ENCODE results near the gene ARL5C.

Gene ARL5C

GRCh38 chr17:39194089-39194984 is 28.4 kb upstream of the ARL5C start:
- no peak overlapping the region for H3K4me3 ChIP-seq (ENCODE audit: low read depth, low read length)

- no peak overlapping the region for H3K4me3 ChIP-seq (ENCODE audit: low read depth, low read length)
These were observed 27.4 kb upstream of the ARL5C start for GRCh38 chr17:39193346-39193745.

- H3K4me3 ChIP-seq (ENCODE audit: low read depth, low read length), result no peak overlapping the region
These were observed 26.9 kb upstream of the ARL5C start for GRCh38 chr17:39192901-39193300.

- H3K4me3 ChIP-seq (ENCODE audit: low read depth, low read length), result no peak overlapping the region
These were observed 26.0 kb upstream of the ARL5C start for GRCh38 chr17:39191750-39192510.

GRCh38 chr17:39187152-39187830 is 21.3 kb upstream of the ARL5C start:
- no peak overlapping the region for H3K4me3 ChIP-seq (ENCODE audit: low read depth, low read length)

GRCh38 chr17:39186481-39187002 is 20.6 kb upstream of the ARL5C start:
- H3K4me3 ChIP-seq (ENCODE audit: low read depth, low read length), result no peak overlapping the region

GRCh38 chr17:39183720-39184119 is 17.8 kb upstream of the ARL5C start:
- no peak overlapping the region for H3K4me3 ChIP-seq (ENCODE audit: low read depth, low read length)

GRCh38 chr17:39183045-39183444 is 17.1 kb upstream of the ARL5C start:
- no peak overlapping the region for H3K4me3 ChIP-seq (ENCODE audit: low read depth, low read length)

- H3K4me3 ChIP-seq (ENCODE audit: low read depth, low read length), result no peak overlapping the region
These were observed 15.3 kb upstream of the ARL5C start for GRCh38 chr17:39181303-39181702.

- H3K4me3 ChIP-seq (ENCODE audit: low read depth, low read length), result no peak overlapping the region
These were observed 12.6 kb upstream of the ARL5C start for GRCh38 chr17:39178536-39178935.

- H3K4me3 ChIP-seq (ENCODE audit: low read depth, low read length), result no peak overlapping the region
These were observed 11.3 kb upstream of the ARL5C start for GRCh38 chr17:39177256-39177655.

- H3K4me3 ChIP-seq (ENCODE audit: low read depth, low read length), result no peak overlapping the region
These were observed 9.7 kb upstream of the ARL5C start for GRCh38 chr17:39175695-39176093.

- H3K4me3 ChIP-seq (ENCODE audit: low read depth, low read length), result peak overlapping the region; percentile 1
These were observed 9.1 kb upstream of the ARL5C start for GRCh38 chr17:39174920-39175694.

- no peak overlapping the region for H3K4me3 ChIP-seq (ENCODE audit: low read depth, low read length)
These were observed 7.7 kb upstream of the ARL5C start for GRCh38 chr17:39173526-39174274.

GRCh38 chr17:39173080-39173479 is 7.1 kb upstream of the ARL5C start:
- H3K4me3 ChIP-seq (ENCODE audit: low read depth, low read length), result no peak overlapping the region

- no peak overlapping the region for H3K4me3 ChIP-seq (ENCODE audit: low read depth, low read length)
These were observed 6.0 kb upstream of the ARL5C start for GRCh38 chr17:39171933-39172332.

GRCh38 chr17:39170558-39170957 is 4.6 kb upstream of the ARL5C start:
- no peak overlapping the region for H3K4me3 ChIP-seq (ENCODE audit: low read depth, low read length)

GRCh38 chr17:39170109-39170508 is 4.1 kb upstream of the ARL5C start:
- no peak overlapping the region for H3K4me3 ChIP-seq (ENCODE audit: low read depth, low read length)

- no peak overlapping the region for H3K4me3 ChIP-seq (ENCODE audit: low read depth, low read length)
These were observed 3.6 kb upstream of the ARL5C start for GRCh38 chr17:39169518-39169917.

GRCh38 chr17:39169101-39169500 is 3.1 kb upstream of the ARL5C start:
- H3K4me3 ChIP-seq (ENCODE audit: low read depth, low read length), result no peak overlapping the region

Measured in iPS-11a (cell line).